NCI-H226 (cell line): ENCODE measurements around the gene TPD52L1.
A peak's percentile ranks its signal among the peaks of the same experiment; 100 is the strongest.

ENCODE experiments used
- DNase-seq: peaks from one replicate; pipeline ENCODE4 v3.0.0-alpha.2; 2015

Gene TPD52L1

GRCh38 chr6:125182237-125183008 lies 28.9 kb downstream of the TPD52L1 start:
- no peak for DNase-seq

GRCh38 chr6:125183391-125183790 lies 29.8 kb downstream of the TPD52L1 start:
- DNase-seq, result no peak

- peak; percentile 50 for DNase-seq
Measured at GRCh38 chr6:125188037-125188436, 34.5 kb downstream of the TPD52L1 start.

- no peak for DNase-seq
Measured at GRCh38 chr6:125188594-125189203, 35.1 kb downstream of the TPD52L1 start.

- DNase-seq, result no peak
Measured at GRCh38 chr6:125189494-125189893, 35.9 kb downstream of the TPD52L1 start.

- DNase-seq, result no peak
Measured at GRCh38 chr6:125190667-125191066, 37.1 kb downstream of the TPD52L1 start.

- DNase-seq, result peak; percentile 74
Measured at GRCh38 chr6:125191916-125192609, 38.5 kb downstream of the TPD52L1 start.

- no peak for DNase-seq
Measured at GRCh38 chr6:125192610-125192930, 39.0 kb downstream of the TPD52L1 start.

- DNase-seq, result no peak
Measured at GRCh38 chr6:125193208-125193607, 39.6 kb downstream of the TPD52L1 start.

GRCh38 chr6:125194941-125195340 lies 41.4 kb downstream of the TPD52L1 start:
- no peak for DNase-seq

- DNase-seq, result no peak
Measured at GRCh38 chr6:125195526-125195925, 42.0 kb downstream of the TPD52L1 start.

- DNase-seq, result no peak
Measured at GRCh38 chr6:125196613-125197012, 43.0 kb downstream of the TPD52L1 start.

GRCh38 chr6:125197795-125198269 lies 44.3 kb downstream of the TPD52L1 start:
- peak; percentile 79 for DNase-seq

- DNase-seq, result no peak
Measured at GRCh38 chr6:125198398-125198937, 44.9 kb downstream of the TPD52L1 start.

- no peak for DNase-seq
Measured at GRCh38 chr6:125200941-125201340, 47.4 kb downstream of the TPD52L1 start.

GRCh38 chr6:125201961-125202729 lies 48.6 kb downstream of the TPD52L1 start:
- DNase-seq, result peak; percentile 95

GRCh38 chr6:125203395-125203794 lies 49.8 kb downstream of the TPD52L1 start:
- no peak for DNase-seq

- no peak for DNase-seq
Measured at GRCh38 chr6:125205931-125206330, 52.4 kb downstream of the TPD52L1 start.

- no peak for DNase-seq
Measured at GRCh38 chr6:125206389-125206788, 52.8 kb downstream of the TPD52L1 start.

GRCh38 chr6:125207956-125208355 lies 54.4 kb downstream of the TPD52L1 start:
- DNase-seq, result no peak

- DNase-seq, result no peak
Measured at GRCh38 chr6:125208625-125209249, 55.2 kb downstream of the TPD52L1 start.

- no peak for DNase-seq
Measured at GRCh38 chr6:125210667-125211066, 57.1 kb downstream of the TPD52L1 start.
